HEK293 (cell line): ENCODE data around the gene TRAPPC1.

ENCODE experiments used
- CTCF ChIA-PET: fragments of 350-600 bp; formaldehyde crosslinking; extraction: SDS; loops from one replicate; lab custom pipeline; 2021; ENCODE audit warnings: antibody characterized with exemption; lab: Yijun Ruan, JAX
- POLR2A ChIA-PET: fragments of 300-600 bp; formaldehyde crosslinking; extraction: SDS; loops from one replicate; lab custom pipeline; 2020; ENCODE audit warnings: antibody characterized with exemption, inconsistent platforms; lab: Yijun Ruan, JAX
- H3K27ac ChIP-seq: fragments of 200-500 bp; sonication (Bioruptor generic); 2 replicates; pipeline ENCODE4 v1.5.1; 2014; ENCODE audit warnings: low read depth, low read length, control low read depth, inconsistent platforms; ENCODE audit errors: extremely low read depth
- H3K36me3 ChIP-seq, 2 experiments: fragments of 200-500 bp in 1 of 2; sonication (Bioruptor generic) in 1 of 2; 1 replicate in 1 of 2; 2 replicates in 1 of 2; pipeline ENCODE4 v1.5.1; 2014 to 2017; ENCODE audit warnings: inconsistent platforms in 2 of 2, low read length in 2 of 2; ENCODE audit not compliant: control insufficient read depth in 2 of 2, insufficient read depth in 1 of 2
- H3K4me1 ChIP-seq: fragments of 200-500 bp; sonication (Bioruptor generic); 2 replicates; pipeline ENCODE4 v1.5.1; 2014; ENCODE audit warnings: mild to moderate bottlenecking, low read length, inconsistent platforms; ENCODE audit not compliant: control insufficient read depth, insufficient read depth
- H3K4me3 ChIP-seq: 2 replicates; pipeline ENCODE4 v1.5.1; 2011; ENCODE audit warnings: low read depth, mild to moderate bottlenecking, control low read depth, low read length, moderate library complexity
- H3K9me3 ChIP-seq: fragments of 200-500 bp; sonication (Bioruptor generic); 2 replicates; pipeline ENCODE4 v1.5.1; 2014; ENCODE audit warnings: low read depth, low read length, inconsistent platforms; ENCODE audit not compliant: control insufficient read depth, insufficient read depth
- BCL11A ChIP-seq: fragments of 450-650 bp; formaldehyde crosslinking; IDR thresholded peaks from 2 replicates; pipeline ENCODE4 v1.5.1; 2016; ENCODE audit warnings: low read depth, missing biosample characterization, missing genetic modification characterization
- GLIS2 ChIP-seq: fragments of 450-650 bp; formaldehyde crosslinking; IDR thresholded peaks from 2 replicates; pipeline ENCODE4 v1.5.1; 2016; ENCODE audit warnings: missing biosample characterization, missing genetic modification characterization
- SALL2 ChIP-seq: fragments of 450-650 bp; formaldehyde crosslinking; IDR thresholded peaks from 2 replicates; pipeline ENCODE4 v1.5.0; 2017; ENCODE audit warnings: missing biosample characterization, mild to moderate bottlenecking, missing genetic modification characterization, borderline replicate concordance
- ZBTB17 ChIP-seq: fragments of 450-650 bp; formaldehyde crosslinking; IDR thresholded peaks from 2 replicates; pipeline ENCODE4 v1.5.1; 2016; ENCODE audit warnings: missing biosample characterization, missing genetic modification characterization
- ZBTB8A ChIP-seq: fragments of 450-650 bp; formaldehyde crosslinking; IDR thresholded peaks from 2 replicates; pipeline ENCODE4 v1.5.1; 2016; ENCODE audit warnings: missing biosample characterization, missing genetic modification characterization
- ZFHX2 ChIP-seq: fragments of 450-650 bp; formaldehyde crosslinking; conservative IDR thresholded peaks from 2 replicates; pipeline ENCODE4 v1.5.1; 2016; ENCODE audit warnings: missing biosample characterization, missing genetic modification characterization
- ZNF292 ChIP-seq: fragments of 450-650 bp; formaldehyde crosslinking; IDR thresholded peaks from 2 replicates; pipeline ENCODE4 v1.5.1; 2016; ENCODE audit warnings: low read depth, missing biosample characterization, missing genetic modification characterization, borderline replicate concordance
- ZNF366 ChIP-seq: fragments of 450-650 bp; formaldehyde crosslinking; conservative IDR thresholded peaks from 2 replicates; pipeline ENCODE4 v1.5.1; 2016; ENCODE audit warnings: missing biosample characterization, missing genetic modification characterization
- ZNF521 ChIP-seq: fragments of 450-650 bp; formaldehyde crosslinking; IDR thresholded peaks from 2 replicates; pipeline ENCODE4 v1.5.1; 2017; ENCODE audit warnings: missing biosample characterization, mild to moderate bottlenecking, missing genetic modification characterization
- ZNF654 ChIP-seq: fragments of 450-650 bp; formaldehyde crosslinking; IDR thresholded peaks from 2 replicates; pipeline ENCODE4 v1.5.1; 2016; ENCODE audit warnings: low read depth, missing biosample characterization, missing genetic modification characterization
- TF ChIP-seq, protein P1 (sequence below): fragments of 450-650 bp; formaldehyde crosslinking; IDR thresholded peaks from 2 replicates; pipeline ENCODE4 v1.5.1; 2016; ENCODE audit warnings: missing biosample characterization, missing genetic modification characterization
- TF ChIP-seq, protein P2 (sequence below): fragments of 450-650 bp; formaldehyde crosslinking; IDR thresholded peaks from 2 replicates; pipeline ENCODE4 v1.5.1; 2016; ENCODE audit warnings: missing biosample characterization, missing genetic modification characterization
- TF ChIP-seq, protein P3 (sequence below): fragments of 450-650 bp; IDR thresholded peaks from 2 replicates; pipeline ENCODE4 v1.5.1; 2018; ENCODE audit warnings: missing biosample characterization, missing genetic modification characterization
- TF ChIP-seq, protein P4 (sequence below): fragments of 450-650 bp; IDR thresholded peaks from 2 replicates; pipeline ENCODE4 v1.5.1; 2018; ENCODE audit warnings: missing biosample characterization, mild to moderate bottlenecking, missing genetic modification characterization
- TF ChIP-seq, protein P5 (sequence below): fragments of 450-650 bp; formaldehyde crosslinking; IDR thresholded peaks from 2 replicates; pipeline ENCODE4 v1.5.1; 2016; ENCODE audit warnings: missing biosample characterization, missing genetic modification characterization
- TF ChIP-seq, protein P6 (sequence below): fragments of 450-650 bp; formaldehyde crosslinking; IDR thresholded peaks from 2 replicates; pipeline ENCODE4 v1.5.1; 2016; ENCODE audit warnings: missing biosample characterization, missing genetic modification characterization, borderline replicate concordance
- TF ChIP-seq, protein P7 (sequence below): sonication (generic); formaldehyde crosslinking; IDR thresholded peaks from 2 replicates; pipeline ENCODE4 v1.8.1; 2022; ENCODE audit warnings: mild to moderate bottlenecking, moderate library complexity, missing genetic modification reagents

Gene TRAPPC1

DNA sequence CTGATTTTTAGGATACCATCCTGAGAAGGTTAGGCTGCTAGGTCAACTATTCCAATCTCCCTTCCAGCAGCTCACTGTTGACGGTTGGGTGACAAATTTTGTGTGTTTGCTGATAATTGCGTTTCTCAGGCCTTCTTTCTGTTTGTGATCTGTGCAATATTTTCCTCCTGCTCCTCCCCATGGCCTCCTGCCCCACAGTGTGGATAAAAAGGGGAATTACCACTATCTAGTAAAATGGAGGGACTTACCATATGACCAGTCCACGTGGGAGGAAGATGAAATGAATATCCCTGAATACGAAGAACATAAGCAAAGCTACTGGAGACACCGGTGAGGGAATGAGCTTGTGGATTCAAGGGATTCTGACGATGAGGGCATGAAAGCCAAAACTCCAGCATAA lies 34.0 kb downstream of the TRAPPC1 start:
- TF ChIP-seq ZFHX2 (tag by site-specific recombination) (0 out of 2 replicates have a peak, but pooled peaks have one; percentile 20), SALL2 (tag by site-specific recombination) (no peak), BCL11A (no peak), ZNF654 (tag by site-specific recombination) (peak; percentile 61), ZBTB17 (no peak)
- TF ChIP-seq, protein P1, sequence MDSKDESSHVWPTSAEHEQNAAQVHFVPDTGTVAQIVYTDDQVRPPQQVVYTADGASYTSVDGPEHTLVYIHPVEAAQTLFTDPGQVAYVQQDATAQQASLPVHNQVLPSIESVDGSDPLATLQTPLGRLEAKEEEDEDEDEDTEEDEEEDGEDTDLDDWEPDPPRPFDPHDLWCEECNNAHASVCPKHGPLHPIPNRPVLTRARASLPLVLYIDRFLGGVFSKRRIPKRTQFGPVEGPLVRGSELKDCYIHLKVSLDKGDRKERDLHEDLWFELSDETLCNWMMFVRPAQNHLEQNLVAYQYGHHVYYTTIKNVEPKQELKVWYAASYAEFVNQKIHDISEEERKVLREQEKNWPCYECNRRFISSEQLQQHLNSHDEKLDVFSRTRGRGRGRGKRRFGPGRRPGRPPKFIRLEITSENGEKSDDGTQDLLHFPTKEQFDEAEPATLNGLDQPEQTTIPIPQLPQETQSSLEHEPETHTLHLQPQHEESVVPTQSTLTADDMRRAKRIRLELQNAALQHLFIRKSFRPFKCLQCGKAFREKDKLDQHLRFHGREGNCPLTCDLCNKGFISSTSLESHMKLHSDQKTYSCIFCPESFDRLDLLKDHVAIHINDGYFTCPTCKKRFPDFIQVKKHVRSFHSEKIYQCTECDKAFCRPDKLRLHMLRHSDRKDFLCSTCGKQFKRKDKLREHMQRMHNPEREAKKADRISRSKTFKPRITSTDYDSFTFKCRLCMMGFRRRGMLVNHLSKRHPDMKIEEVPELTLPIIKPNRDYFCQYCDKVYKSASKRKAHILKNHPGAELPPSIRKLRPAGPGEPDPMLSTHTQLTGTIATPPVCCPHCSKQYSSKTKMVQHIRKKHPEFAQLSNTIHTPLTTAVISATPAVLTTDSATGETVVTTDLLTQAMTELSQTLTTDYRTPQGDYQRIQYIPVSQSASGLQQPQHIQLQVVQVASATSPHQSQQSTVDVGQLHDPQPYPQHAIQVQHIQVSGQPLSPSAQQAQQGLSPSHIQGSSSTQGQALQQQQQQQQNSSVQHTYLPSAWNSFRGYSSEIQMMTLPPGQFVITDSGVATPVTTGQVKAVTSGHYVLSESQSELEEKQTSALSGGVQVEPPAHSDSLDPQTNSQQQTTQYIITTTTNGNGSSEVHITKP = 0 out of 2 replicates have a peak, but pooled peaks have one; percentile 33
- TF ChIP-seq, protein P2, sequence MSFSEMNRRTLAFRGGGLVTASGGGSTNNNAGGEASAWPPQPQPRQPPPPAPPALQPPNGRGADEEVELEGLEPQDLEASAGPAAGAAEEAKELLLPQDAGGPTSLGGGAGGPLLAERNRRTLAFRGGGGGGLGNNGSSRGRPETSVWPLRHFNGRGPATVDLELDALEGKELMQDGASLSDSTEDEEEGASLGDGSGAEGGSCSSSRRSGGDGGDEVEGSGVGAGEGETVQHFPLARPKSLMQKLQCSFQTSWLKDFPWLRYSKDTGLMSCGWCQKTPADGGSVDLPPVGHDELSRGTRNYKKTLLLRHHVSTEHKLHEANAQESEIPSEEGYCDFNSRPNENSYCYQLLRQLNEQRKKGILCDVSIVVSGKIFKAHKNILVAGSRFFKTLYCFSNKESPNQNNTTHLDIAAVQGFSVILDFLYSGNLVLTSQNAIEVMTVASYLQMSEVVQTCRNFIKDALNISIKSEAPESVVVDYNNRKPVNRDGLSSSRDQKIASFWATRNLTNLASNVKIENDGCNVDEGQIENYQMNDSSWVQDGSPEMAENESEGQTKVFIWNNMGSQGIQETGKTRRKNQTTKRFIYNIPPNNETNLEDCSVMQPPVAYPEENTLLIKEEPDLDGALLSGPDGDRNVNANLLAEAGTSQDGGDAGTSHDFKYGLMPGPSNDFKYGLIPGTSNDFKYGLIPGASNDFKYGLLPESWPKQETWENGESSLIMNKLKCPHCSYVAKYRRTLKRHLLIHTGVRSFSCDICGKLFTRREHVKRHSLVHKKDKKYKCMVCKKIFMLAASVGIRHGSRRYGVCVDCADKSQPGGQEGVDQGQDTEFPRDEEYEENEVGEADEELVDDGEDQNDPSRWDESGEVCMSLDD = no peak
- TF ChIP-seq, protein P3, sequence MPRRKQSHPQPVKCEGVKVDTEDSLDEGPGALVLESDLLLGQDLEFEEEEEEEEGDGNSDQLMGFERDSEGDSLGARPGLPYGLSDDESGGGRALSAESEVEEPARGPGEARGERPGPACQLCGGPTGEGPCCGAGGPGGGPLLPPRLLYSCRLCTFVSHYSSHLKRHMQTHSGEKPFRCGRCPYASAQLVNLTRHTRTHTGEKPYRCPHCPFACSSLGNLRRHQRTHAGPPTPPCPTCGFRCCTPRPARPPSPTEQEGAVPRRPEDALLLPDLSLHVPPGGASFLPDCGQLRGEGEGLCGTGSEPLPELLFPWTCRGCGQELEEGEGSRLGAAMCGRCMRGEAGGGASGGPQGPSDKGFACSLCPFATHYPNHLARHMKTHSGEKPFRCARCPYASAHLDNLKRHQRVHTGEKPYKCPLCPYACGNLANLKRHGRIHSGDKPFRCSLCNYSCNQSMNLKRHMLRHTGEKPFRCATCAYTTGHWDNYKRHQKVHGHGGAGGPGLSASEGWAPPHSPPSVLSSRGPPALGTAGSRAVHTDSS (tag by site-specific recombination) = peak; percentile 15; the same call in 1 of the 2 replicates
- TF ChIP-seq, protein P4, sequence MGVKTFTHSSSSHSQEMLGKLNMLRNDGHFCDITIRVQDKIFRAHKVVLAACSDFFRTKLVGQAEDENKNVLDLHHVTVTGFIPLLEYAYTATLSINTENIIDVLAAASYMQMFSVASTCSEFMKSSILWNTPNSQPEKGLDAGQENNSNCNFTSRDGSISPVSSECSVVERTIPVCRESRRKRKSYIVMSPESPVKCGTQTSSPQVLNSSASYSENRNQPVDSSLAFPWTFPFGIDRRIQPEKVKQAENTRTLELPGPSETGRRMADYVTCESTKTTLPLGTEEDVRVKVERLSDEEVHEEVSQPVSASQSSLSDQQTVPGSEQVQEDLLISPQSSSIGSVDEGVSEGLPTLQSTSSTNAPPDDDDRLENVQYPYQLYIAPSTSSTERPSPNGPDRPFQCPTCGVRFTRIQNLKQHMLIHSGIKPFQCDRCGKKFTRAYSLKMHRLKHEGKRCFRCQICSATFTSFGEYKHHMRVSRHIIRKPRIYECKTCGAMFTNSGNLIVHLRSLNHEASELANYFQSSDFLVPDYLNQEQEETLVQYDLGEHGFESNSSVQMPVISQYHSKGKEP (tag by site-specific recombination) = 0 out of 2 replicates have a peak, but pooled peaks have one; percentile 22
- TF ChIP-seq, protein P5, sequence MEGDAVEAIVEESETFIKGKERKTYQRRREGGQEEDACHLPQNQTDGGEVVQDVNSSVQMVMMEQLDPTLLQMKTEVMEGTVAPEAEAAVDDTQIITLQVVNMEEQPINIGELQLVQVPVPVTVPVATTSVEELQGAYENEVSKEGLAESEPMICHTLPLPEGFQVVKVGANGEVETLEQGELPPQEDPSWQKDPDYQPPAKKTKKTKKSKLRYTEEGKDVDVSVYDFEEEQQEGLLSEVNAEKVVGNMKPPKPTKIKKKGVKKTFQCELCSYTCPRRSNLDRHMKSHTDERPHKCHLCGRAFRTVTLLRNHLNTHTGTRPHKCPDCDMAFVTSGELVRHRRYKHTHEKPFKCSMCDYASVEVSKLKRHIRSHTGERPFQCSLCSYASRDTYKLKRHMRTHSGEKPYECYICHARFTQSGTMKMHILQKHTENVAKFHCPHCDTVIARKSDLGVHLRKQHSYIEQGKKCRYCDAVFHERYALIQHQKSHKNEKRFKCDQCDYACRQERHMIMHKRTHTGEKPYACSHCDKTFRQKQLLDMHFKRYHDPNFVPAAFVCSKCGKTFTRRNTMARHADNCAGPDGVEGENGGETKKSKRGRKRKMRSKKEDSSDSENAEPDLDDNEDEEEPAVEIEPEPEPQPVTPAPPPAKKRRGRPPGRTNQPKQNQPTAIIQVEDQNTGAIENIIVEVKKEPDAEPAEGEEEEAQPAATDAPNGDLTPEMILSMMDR = peak; percentile 81
- no peaks in the 10 kb centered on the region for H3K9me3 ChIP-seq
- ChIA-PET POLR2A (interaction anchor here (0.5 to 1.4 kb wide), 2 partner anchors 31 to 129 kb away, joined by 3 to 5 read pairs; no protein-coding TSS in a partner anchor), CTCF (interaction anchor here (0.6 to 6.8 kb wide), 21 partner anchors 9 to 206 kb away, joined by 3 to 94 read pairs (median 5); partner anchors contain the start of genes CHD3, CNTROB, NAA38 and TRAPPC1)
- H3K27ac ChIP-seq = no peak overlapping the region
- H3K4me3 ChIP-seq = no peak overlapping the region
- peaks cover under 1% of the 10 kb centered on the region; the same call in 1 of the 2 replicates for H3K4me1 ChIP-seq
- peaks cover 72 to 91% of the 10 kb centered on the region in 2 experiments for H3K36me3 ChIP-seq

DNA sequence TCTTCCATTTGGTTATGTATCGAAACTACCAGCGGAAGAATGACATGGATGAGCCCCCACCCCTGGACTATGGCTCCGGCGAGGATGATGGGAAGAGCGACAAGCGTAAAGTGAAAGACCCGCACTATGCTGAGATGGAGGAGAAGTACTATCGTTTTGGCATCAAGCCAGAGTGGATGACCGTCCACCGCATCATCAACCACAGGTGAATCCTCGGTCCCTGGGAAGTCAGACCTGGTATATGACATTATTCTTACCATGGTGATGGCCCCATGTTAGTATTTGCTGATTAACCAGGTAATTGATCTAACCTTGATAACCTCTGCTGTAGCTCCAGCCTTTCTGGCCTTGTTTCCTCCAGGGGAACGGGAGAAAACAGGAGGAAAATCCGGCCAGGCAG lies 34.7 kb downstream of the TRAPPC1 start:
- ChIA-PET CTCF (interaction anchor here (0.7 to 6.8 kb wide), 13 partner anchors 11 to 154 kb away, joined by 3 to 94 read pairs (median 7); no protein-coding TSS in a partner anchor), POLR2A (no interaction called here)
- H3K27ac ChIP-seq = no peak overlapping the region
- no peak overlapping the region for H3K4me3 ChIP-seq
- H3K9me3 ChIP-seq = no peaks in the 10 kb centered on the region
- no peaks in the 10 kb centered on the region for H3K4me1 ChIP-seq
- peaks cover 72 to 86% of the 10 kb centered on the region in 2 experiments for H3K36me3 ChIP-seq
- TF ChIP-seq ZNF521 (tag by site-specific recombination) (no peak), ZNF366 (tag by site-specific recombination) (no peak), GLIS2 (no peak), ZNF292 (tag by site-specific recombination) (no peak), ZBTB8A (tag by site-specific recombination) (no peak)
- TF ChIP-seq, protein P6, sequence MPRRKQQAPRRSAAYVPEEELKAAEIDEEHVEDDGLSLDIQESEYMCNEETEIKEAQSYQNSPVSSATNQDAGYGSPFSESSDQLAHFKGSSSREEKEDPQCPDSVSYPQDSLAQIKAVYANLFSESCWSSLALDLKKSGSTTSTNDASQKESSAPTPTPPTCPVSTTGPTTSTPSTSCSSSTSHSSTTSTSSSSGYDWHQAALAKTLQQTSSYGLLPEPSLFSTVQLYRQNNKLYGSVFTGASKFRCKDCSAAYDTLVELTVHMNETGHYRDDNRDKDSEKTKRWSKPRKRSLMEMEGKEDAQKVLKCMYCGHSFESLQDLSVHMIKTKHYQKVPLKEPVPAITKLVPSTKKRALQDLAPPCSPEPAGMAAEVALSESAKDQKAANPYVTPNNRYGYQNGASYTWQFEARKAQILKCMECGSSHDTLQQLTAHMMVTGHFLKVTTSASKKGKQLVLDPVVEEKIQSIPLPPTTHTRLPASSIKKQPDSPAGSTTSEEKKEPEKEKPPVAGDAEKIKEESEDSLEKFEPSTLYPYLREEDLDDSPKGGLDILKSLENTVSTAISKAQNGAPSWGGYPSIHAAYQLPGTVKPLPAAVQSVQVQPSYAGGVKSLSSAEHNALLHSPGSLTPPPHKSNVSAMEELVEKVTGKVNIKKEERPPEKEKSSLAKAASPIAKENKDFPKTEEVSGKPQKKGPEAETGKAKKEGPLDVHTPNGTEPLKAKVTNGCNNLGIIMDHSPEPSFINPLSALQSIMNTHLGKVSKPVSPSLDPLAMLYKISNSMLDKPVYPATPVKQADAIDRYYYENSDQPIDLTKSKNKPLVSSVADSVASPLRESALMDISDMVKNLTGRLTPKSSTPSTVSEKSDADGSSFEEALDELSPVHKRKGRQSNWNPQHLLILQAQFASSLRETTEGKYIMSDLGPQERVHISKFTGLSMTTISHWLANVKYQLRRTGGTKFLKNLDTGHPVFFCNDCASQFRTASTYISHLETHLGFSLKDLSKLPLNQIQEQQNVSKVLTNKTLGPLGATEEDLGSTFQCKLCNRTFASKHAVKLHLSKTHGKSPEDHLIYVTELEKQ (tag by site-specific recombination) = no peak
- TF ChIP-seq, protein P7, sequence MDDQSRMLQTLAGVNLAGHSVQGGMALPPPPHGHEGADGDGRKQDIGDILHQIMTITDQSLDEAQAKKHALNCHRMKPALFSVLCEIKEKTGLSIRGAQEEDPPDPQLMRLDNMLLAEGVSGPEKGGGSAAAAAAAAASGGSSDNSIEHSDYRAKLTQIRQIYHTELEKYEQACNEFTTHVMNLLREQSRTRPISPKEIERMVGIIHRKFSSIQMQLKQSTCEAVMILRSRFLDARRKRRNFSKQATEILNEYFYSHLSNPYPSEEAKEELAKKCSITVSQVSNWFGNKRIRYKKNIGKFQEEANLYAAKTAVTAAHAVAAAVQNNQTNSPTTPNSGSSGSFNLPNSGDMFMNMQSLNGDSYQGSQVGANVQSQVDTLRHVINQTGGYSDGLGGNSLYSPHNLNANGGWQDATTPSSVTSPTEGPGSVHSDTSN (CRISPR knock-in tag) = no peak
